SU-DHL-6 (cell line): ENCODE data around the gene MTCL1.

ENCODE experiments used
- EZH2phosphoT487 ChIP-seq: fragments of 200-600 bp; sonication (generic), shearing (Covaris generic); conservative IDR thresholded peaks from 2 replicates; pipeline ENCODE4 v1.6.1; 2018; ENCODE audit warnings: mild to moderate bottlenecking, antibody characterized with exemption, low read length, moderate library complexity, mixed read lengths
- TF ChIP-seq, protein P1 (sequence below): fragments of 200-600 bp; sonication (generic); IDR thresholded peaks from one replicate; pipeline ENCODE4 v1.5.1; 2017; ENCODE audit warnings: antibody characterized with exemption, mild to moderate bottlenecking, low read length, moderate library complexity; ENCODE audit not compliant: insufficient read depth, poor library complexity, severe bottlenecking

DNA sequence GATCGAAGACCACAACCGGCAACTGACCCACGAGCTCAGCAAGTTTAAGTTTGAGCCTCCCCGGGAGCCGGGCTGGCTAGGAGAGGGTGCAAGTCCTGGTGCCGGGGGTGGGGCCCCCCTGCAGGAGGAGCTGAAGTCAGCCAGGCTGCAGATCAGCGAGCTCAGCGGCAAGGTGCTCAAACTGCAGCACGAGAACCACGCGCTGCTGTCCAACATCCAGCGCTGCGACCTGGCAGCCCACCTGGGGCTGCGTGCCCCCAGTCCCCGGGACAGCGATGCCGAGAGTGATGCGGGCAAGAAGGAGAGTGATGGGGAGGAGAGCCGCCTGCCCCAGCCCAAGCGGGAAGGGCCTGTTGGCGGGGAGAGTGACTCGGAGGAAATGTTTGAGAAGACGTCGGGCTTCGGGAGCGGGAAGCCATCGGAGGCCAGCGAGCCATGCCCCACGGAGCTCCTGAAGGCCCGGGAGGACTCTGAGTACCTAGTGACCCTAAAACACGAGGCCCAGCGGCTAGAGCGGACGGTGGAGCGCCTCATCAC, 78.7 kb downstream of the MTCL1 start:
- TF ChIP-seq, protein P1, sequence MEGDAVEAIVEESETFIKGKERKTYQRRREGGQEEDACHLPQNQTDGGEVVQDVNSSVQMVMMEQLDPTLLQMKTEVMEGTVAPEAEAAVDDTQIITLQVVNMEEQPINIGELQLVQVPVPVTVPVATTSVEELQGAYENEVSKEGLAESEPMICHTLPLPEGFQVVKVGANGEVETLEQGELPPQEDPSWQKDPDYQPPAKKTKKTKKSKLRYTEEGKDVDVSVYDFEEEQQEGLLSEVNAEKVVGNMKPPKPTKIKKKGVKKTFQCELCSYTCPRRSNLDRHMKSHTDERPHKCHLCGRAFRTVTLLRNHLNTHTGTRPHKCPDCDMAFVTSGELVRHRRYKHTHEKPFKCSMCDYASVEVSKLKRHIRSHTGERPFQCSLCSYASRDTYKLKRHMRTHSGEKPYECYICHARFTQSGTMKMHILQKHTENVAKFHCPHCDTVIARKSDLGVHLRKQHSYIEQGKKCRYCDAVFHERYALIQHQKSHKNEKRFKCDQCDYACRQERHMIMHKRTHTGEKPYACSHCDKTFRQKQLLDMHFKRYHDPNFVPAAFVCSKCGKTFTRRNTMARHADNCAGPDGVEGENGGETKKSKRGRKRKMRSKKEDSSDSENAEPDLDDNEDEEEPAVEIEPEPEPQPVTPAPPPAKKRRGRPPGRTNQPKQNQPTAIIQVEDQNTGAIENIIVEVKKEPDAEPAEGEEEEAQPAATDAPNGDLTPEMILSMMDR: no peak
- TF ChIP-seq EZH2phosphoT487: no peak
